SU-DHL-6 (cell line): Measurements from ENCODE around the gene SLC44A5.
"Not testable (repeated sequence)": the region's sequence is repeated elsewhere in the genome, so short reads cannot be mapped to it uniquely, and the experiment has no call there.

Experiments used
- CTCF ChIP-seq: fragments of 200-600 bp; sonication (generic); IDR thresholded peaks from one replicate; pipeline ENCODE4 v1.5.1; 2017; ENCODE audit warnings: antibody characterized with exemption, mild to moderate bottlenecking, low read length, moderate library complexity; ENCODE audit not compliant: insufficient read depth, poor library complexity, severe bottlenecking
- EZH2phosphoT487 ChIP-seq: fragments of 200-600 bp; sonication (generic), shearing (Covaris generic); conservative IDR thresholded peaks from 2 replicates; pipeline ENCODE4 v1.6.1; 2018; ENCODE audit warnings: mild to moderate bottlenecking, antibody characterized with exemption, low read length, moderate library complexity, mixed read lengths

GRCh38 chr1:75250114-75250513 is 360.8 kb downstream of the SLC44A5 start:
- not testable (repeated sequence) for TF ChIP-seq CTCF, EZH2phosphoT487
